ENCODE results near the gene KCNA10.

The KCNA10 gene

GRCh38 chr1:110477445-110477957 lies 41.5 kb downstream of the KCNA10 start:
- TF ChIP-seq POLR2AphosphoS5 (IDR thresholded peaks at IDR 0.05; ENCODE audit: low read depth, low read length) (no peak), TAF1 (IDR thresholded peaks at IDR 0.05; ENCODE audit: borderline replicate concordance, insufficient read depth, low read length) (no peak), REST (IDR thresholded peaks at IDR 0.05; ENCODE audit: insufficient read depth in 1 of 2, low read depth in 2 of 2, low read length in 2 of 2) (no peak), SIN3A (IDR thresholded peaks at IDR 0.05; ENCODE audit: borderline replicate concordance, insufficient read depth, low read length) (no peak), FOXP2 (optimal IDR thresholded peaks at IDR 0.05; ENCODE audit: borderline replicate concordance, extremely low read depth, extremely low read length, insufficient read depth) (no peak)

- TF ChIP-seq FOXP2 (optimal IDR thresholded peaks at IDR 0.05; ENCODE audit: borderline replicate concordance, extremely low read depth, extremely low read length, insufficient read depth) (no peak), TAF1 (IDR thresholded peaks at IDR 0.05; ENCODE audit: borderline replicate concordance, insufficient read depth, low read length) (no peak), POLR2AphosphoS5 (IDR thresholded peaks at IDR 0.05; ENCODE audit: low read depth, low read length) (no peak), REST (IDR thresholded peaks at IDR 0.05; ENCODE audit: insufficient read depth in 1 of 2, low read depth in 2 of 2, low read length in 2 of 2) (no peak), SIN3A (IDR thresholded peaks at IDR 0.05; ENCODE audit: borderline replicate concordance, insufficient read depth, low read length) (no peak)
Measured at GRCh38 chr1:110477041-110477440, 41.9 kb downstream of the KCNA10 start.

- TF ChIP-seq FOXP2 (optimal IDR thresholded peaks at IDR 0.05; ENCODE audit: borderline replicate concordance, extremely low read depth, extremely low read length, insufficient read depth): no peak
- no peak for TF ChIP-seq SIN3A (IDR thresholded peaks at IDR 0.05; ENCODE audit: borderline replicate concordance, insufficient read depth, low read length)
- TF ChIP-seq REST (IDR thresholded peaks at IDR 0.05; ENCODE audit: insufficient read depth in 1 of 2, low read depth in 2 of 2, low read length in 2 of 2): no peak
- no peak for TF ChIP-seq POLR2AphosphoS5 (IDR thresholded peaks at IDR 0.05; ENCODE audit: low read depth, low read length)
- no peak for TF ChIP-seq TAF1 (IDR thresholded peaks at IDR 0.05; ENCODE audit: borderline replicate concordance, insufficient read depth, low read length)
Measured at GRCh38 chr1:110476028-110476765, 42.8 kb downstream of the KCNA10 start.

- TF ChIP-seq TAF1 (IDR thresholded peaks at IDR 0.05; ENCODE audit: borderline replicate concordance, insufficient read depth, low read length) (no peak), FOXP2 (optimal IDR thresholded peaks at IDR 0.05; ENCODE audit: borderline replicate concordance, extremely low read depth, extremely low read length, insufficient read depth) (no peak), SIN3A (IDR thresholded peaks at IDR 0.05; ENCODE audit: borderline replicate concordance, insufficient read depth, low read length) (no peak), POLR2AphosphoS5 (IDR thresholded peaks at IDR 0.05; ENCODE audit: low read depth, low read length) (no peak), REST (IDR thresholded peaks at IDR 0.05; ENCODE audit: insufficient read depth in 1 of 2, low read depth in 2 of 2, low read length in 2 of 2) (no peak)
Measured at GRCh38 chr1:110475362-110476027, 43.5 kb downstream of the KCNA10 start.

All from PFSK-1 (cell line).